ENCODE results near the gene FOXJ2. TPM values are rescaled to one million over a fixed set of nuclear protein-coding genes. Genes with fewer than 3 reads are reported as not detected.
"Not testable (repeated sequence)": the region's sequence is repeated elsewhere in the genome, so short reads cannot be mapped to it uniquely, and the experiment has no call there.

Gene FOXJ2
- total RNA-seq (2022), result 12.6 and 13.4 TPM in 2 replicates
- percentile 62 among the genes with signal in this experiment for Bru-seq, nascent RNA
- percentile 65 among the genes with signal in this experiment for BruChase-seq, experiment 1, labeled RNA remaining after a 6-hour chase
- BruChase-seq, experiment 2, labeled RNA remaining after a 2-hour chase, result percentile 77 among the genes with signal in this experiment
- long read RNA-seq, full-length matches to known transcripts, result 4 of 16 reads
- long read RNA-seq, partial matches to known transcripts, result 12 of 16 reads
- long read RNA-seq, other reads (novel, unspliced or antisense), result 0 of 16 reads

- Mint-ChIP-seq H3K4me1 (ENCODE audit: low read depth, unreplicated experiment) (peaks cover 40% of the 10 kb centered on the region), H3K36me3 (ENCODE audit: insufficient read depth, unreplicated experiment) (peaks cover 27% of the 10 kb centered on the region), H3K4me3 (ENCODE audit: low read depth, unreplicated experiment) (peak within 1 kb of the TSS; percentile 84), H3K27me3 (ENCODE audit: unreplicated experiment) (no peaks in the 10 kb centered on the region), H3K27ac (ENCODE audit: unreplicated experiment) (peak within 1 kb of the TSS; percentile 12), H3K9me3 (ENCODE audit: low read depth, unreplicated experiment) (no peaks in the 10 kb centered on the region)
- peak; percentile 75 for DNase-seq
- CTCF ChIA-PET, result interaction anchor here (0.6 to 0.9 kb wide), 2 partner anchors 37 to 54 kb away, joined by 3 to 8 read pairs; no protein-coding TSS in a partner anchor
- BruUV-seq (replicated peaks), result no TSS peak
- TF ChIP-seq CTCF (IDR thresholded peaks at IDR 0.05; ENCODE audit: unreplicated experiment), result no peak
- intact Hi-C loops (cut with micrococcal nuclease; ENCODE audit: unreplicated experiment), result no loop called here
Measured at GRCh38 chr12:8032242-8033152, at the start of gene FOXJ2. Gene FOXJ2 (plus strand): TSS chr12:8032716. CDS start chr12:8039833, 7,117 bp downstream.

- BruUV-seq (replicated peaks); intact Hi-C loops (cut with micrococcal nuclease; ENCODE audit: unreplicated experiment); H3K4me1 Mint-ChIP-seq (ENCODE audit: low read depth, unreplicated experiment); H3K4me3 Mint-ChIP-seq (ENCODE audit: low read depth, unreplicated experiment); H3K9me3 Mint-ChIP-seq (ENCODE audit: low read depth, unreplicated experiment); H3K36me3 Mint-ChIP-seq (ENCODE audit: insufficient read depth, unreplicated experiment); CTCF ChIA-PET; H3K27ac Mint-ChIP-seq (ENCODE audit: unreplicated experiment); H3K27me3 Mint-ChIP-seq (ENCODE audit: unreplicated experiment); DNase-seq: not testable (repeated sequence)
Measured at GRCh38 chr12:7983019-7983418, 49.5 kb upstream of the FOXJ2 start.

GRCh38 chr12:7983460-7983859, 49.1 kb upstream of the FOXJ2 start:
- CTCF ChIA-PET; H3K27me3 Mint-ChIP-seq (ENCODE audit: unreplicated experiment); H3K9me3 Mint-ChIP-seq (ENCODE audit: low read depth, unreplicated experiment); intact Hi-C loops (cut with micrococcal nuclease; ENCODE audit: unreplicated experiment); H3K4me3 Mint-ChIP-seq (ENCODE audit: low read depth, unreplicated experiment); H3K4me1 Mint-ChIP-seq (ENCODE audit: low read depth, unreplicated experiment); BruUV-seq (replicated peaks); H3K27ac Mint-ChIP-seq (ENCODE audit: unreplicated experiment); H3K36me3 Mint-ChIP-seq (ENCODE audit: insufficient read depth, unreplicated experiment); DNase-seq: not testable (repeated sequence)

- DNase-seq, result no peak
- no TSS peak for BruUV-seq (replicated peaks)
- CTCF ChIA-PET, result no interaction called here
- H3K9me3 Mint-ChIP-seq (ENCODE audit: low read depth, unreplicated experiment), result no peaks in the 10 kb centered on the region
- no peak overlapping the region for H3K4me3 Mint-ChIP-seq (ENCODE audit: low read depth, unreplicated experiment)
- H3K4me1 Mint-ChIP-seq (ENCODE audit: low read depth, unreplicated experiment), result peaks cover 2% of the 10 kb centered on the region
- H3K36me3 Mint-ChIP-seq (ENCODE audit: insufficient read depth, unreplicated experiment), result no peaks in the 10 kb centered on the region
- TF ChIP-seq CTCF (IDR thresholded peaks at IDR 0.05; ENCODE audit: unreplicated experiment), result no peak
- H3K27ac Mint-ChIP-seq (ENCODE audit: unreplicated experiment), result no peak overlapping the region
- intact Hi-C loops (cut with micrococcal nuclease; ENCODE audit: unreplicated experiment), result no loop called here
- no peaks in the 10 kb centered on the region for H3K27me3 Mint-ChIP-seq (ENCODE audit: unreplicated experiment)
Measured at GRCh38 chr12:7984900-7985299, 47.6 kb upstream of the FOXJ2 start.

- TF ChIP-seq CTCF (IDR thresholded peaks at IDR 0.05; ENCODE audit: unreplicated experiment), result no peak
- DNase-seq, result no peak
- Mint-ChIP-seq H3K27ac (ENCODE audit: unreplicated experiment) (no peak overlapping the region), H3K36me3 (ENCODE audit: insufficient read depth, unreplicated experiment) (no peaks in the 10 kb centered on the region), H3K4me1 (ENCODE audit: low read depth, unreplicated experiment) (peaks cover 7% of the 10 kb centered on the region), H3K27me3 (ENCODE audit: unreplicated experiment) (no peaks in the 10 kb centered on the region), H3K9me3 (ENCODE audit: low read depth, unreplicated experiment) (no peaks in the 10 kb centered on the region), H3K4me3 (ENCODE audit: low read depth, unreplicated experiment) (no peak overlapping the region)
- no TSS peak for BruUV-seq (replicated peaks)
- CTCF ChIA-PET, result interaction anchor here (0.7 kb wide), 1 partner anchor 117 kb away, joined by 4 read pairs; no protein-coding TSS in a partner anchor
- intact Hi-C loops (cut with micrococcal nuclease; ENCODE audit: unreplicated experiment), result no loop called here
Measured at GRCh38 chr12:7985802-7986418, 46.6 kb upstream of the FOXJ2 start.

Data from Calu3 (cell line).